GM12865 (cell line): ENCODE measurements around the gene PIERCE2.
"Not testable (repeated sequence)": the region's sequence is repeated elsewhere in the genome, so short reads cannot be mapped to it uniquely, and the experiment has no call there.

Experiments used
- DNase-seq: peaks from one replicate; pipeline ENCODE4 v3.0.0; 2010; ENCODE audit warnings: low read depth
- H3K4me3 ChIP-seq: 2 replicates; pipeline ENCODE4 v1.5.1; 2011; ENCODE audit warnings: mild to moderate bottlenecking, low read depth, low read length, control low read depth
- CTCF ChIP-seq: IDR thresholded peaks from 2 replicates; pipeline ENCODE4 v1.5.1; 2011; ENCODE audit warnings: low read length, control low read depth, low read depth, inconsistent platforms; ENCODE audit not compliant: insufficient read depth; ENCODE audit errors: missing control alignments

PIERCE2 gene

DNA sequence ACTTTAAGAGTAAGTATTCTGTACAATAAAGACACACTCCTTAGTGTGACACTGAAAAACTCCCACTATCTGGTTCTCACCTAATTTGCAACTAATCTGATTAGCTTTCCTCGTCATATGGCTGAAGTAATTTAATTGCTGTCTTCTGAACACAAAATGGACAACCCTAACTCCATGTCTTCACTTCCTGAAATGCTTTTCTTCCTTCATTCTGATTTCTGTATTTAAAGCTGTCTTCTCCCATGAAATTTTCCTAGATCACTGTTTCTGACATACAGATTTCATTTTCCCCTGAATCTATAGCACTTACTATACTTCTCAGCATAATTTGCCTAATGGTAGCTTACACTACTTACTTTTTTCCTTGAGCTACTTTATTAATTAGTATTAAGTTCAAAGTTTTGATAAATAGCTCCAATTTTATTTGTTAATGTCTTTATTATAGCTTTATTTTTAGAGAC, 6.5 kb upstream of the PIERCE2 start:
- TF ChIP-seq CTCF, result no peak
- H3K4me3 ChIP-seq, result no peak overlapping the region
- DNase-seq, result no peak

- no peak overlapping the region for H3K4me3 ChIP-seq
- TF ChIP-seq CTCF, result no peak
- DNase-seq, result peak; percentile 42
Observed at GRCh38 chr15:55402707-55403106, 5.6 kb upstream of the PIERCE2 start.

DNA sequence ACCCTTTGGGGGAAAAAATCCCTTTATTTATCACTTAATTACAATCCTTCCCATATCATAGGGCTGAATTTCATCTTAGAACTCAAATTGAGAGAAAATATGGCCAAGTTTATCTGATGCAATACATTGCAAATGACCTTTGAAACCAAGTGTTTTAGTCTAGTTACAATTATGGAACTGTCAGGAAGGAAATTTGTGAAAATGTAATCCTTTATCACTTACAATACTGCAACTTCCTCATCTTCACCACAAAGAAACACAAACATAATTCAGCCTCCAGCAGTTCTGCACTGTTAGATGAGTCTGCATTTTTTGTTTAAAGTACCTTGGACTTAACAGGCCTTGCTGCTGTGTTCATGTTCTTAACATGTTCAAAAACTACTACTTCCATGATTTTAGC, 4.8 kb upstream of the PIERCE2 start:
- TF ChIP-seq CTCF, result no peak
- H3K4me3 ChIP-seq, result no peak overlapping the region; the same call in 1 of the 2 replicates
- peak; percentile 57 for DNase-seq

GRCh38 chr15:55407498-55408011, 740 bp upstream of the PIERCE2 start:
- peak overlapping the region; percentile 75 for H3K4me3 ChIP-seq
- DNase-seq, result no peak
- TF ChIP-seq CTCF, result no peak

- H3K4me3 ChIP-seq, result peak overlapping the region; percentile 75; the same call in 1 of the 2 replicates
- DNase-seq, result not testable (repeated sequence)
Observed at GRCh38 chr15:55408976-55409375, 681 bp downstream of the PIERCE2 start.

DNA sequence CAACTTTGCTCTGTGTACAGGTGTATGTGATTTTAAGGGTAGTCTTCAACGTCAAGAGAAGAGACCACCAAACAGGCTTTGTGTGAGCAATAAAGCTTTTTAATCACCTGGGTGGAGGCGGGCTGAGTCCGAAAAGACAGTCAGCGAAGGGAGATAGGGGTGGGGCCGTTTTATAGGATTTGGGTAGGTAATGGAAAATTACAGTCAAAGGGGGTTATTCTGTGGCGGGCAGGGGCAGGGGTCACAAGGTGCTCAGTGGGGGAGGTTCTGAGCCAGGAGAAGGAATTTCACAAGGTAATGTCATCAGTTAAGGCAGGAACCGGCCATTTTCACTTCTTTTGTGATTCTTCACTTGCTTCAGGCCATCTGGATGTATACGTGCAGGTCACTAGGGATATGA, 9.4 kb downstream of the PIERCE2 start:
- H3K4me3 ChIP-seq, DNase-seq: not testable (repeated sequence)

DNA sequence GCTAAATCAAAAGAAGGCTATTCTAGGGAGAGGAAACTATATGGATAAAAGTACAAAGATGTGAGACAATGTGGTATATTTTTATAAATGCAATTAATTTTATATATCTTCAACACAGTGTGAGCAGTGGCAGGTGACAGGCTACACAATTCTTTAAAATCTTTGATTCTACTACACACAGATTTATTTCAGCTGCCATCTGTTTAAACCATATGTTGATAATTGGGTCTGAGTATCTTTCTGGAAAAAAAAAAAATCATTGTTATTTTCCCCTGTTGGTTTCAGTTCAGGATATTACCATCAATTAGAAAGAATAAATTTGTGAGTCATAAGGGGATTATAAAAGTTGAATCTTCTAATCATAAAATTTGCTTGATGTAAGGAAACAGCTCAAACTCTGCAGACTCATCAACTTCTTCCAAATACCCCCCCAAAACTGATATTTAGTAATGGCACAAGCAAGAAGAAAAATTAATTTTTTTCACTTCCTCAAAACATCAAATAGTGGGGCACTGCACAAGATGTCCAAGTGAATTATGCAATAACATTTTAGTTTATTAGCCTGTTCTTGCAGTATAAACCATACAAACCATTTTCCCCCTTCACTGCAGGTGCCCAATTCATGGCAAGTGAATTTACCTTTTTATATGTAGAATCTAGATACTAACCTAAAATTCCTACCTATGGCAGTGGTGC, 12.0 kb downstream of the PIERCE2 start:
- no peak for TF ChIP-seq CTCF
- no peak overlapping the region for H3K4me3 ChIP-seq
- no peak for DNase-seq

- no peak for DNase-seq
- no peak for TF ChIP-seq CTCF
- H3K4me3 ChIP-seq, result no peak overlapping the region
Observed at GRCh38 chr15:55422089-55422488, 13.8 kb downstream of the PIERCE2 start.
